ENCODE results near the gene PARP9. TPM values are rescaled to one million over a fixed set of nuclear protein-coding genes. Genes with fewer than 3 reads are reported as not detected.

Gene PARP9
- total and polyA plus RNA-seq, 2 donors (not counting 1 experiment from before 2014, with no cell fraction given): 19.6 to 31.2 TPM

DNA sequence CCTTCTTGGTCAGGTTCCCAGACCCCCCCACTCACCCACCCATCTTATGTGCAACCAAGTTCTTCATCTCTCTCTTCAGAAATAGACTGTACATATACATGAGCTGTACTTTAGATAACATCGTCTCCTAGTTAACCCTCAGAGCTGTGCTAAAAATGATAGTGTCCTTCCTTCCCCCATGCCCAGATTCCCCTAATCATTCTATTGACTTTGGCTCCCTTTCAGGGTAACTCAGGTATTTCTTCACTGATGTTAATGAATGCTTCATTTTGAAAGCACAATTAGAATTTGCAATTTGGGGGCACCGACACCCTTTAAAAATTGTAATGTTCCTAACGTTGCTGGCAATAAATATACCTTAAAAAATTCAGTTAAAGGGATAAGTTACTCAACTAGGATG lies 10.9 kb downstream of the PARP9 start:
- Histone ChIP-seq H3K36me3 (replicated peaks in 1 of 2; ENCODE audit: control extremely low read depth in 1 of 2, control insufficient read depth in 1 of 2, extremely low read depth in 1 of 2, insufficient read depth in 2 of 2, low read length in 1 of 2) (peaks cover 3 to 84% of the 10 kb centered on the region in 2 experiments), H3K27ac (ENCODE audit: low read length in 2 of 2) (no peak overlapping the region), H3K4me2 (replicated peaks; ENCODE audit: low read depth, low read length, poor library complexity, severe bottlenecking) (no peak overlapping the region), H3K79me2 (ENCODE audit: control insufficient read depth, insufficient read depth, low read length) (peaks cover 27% of the 10 kb centered on the region), H3K9me3 (ENCODE audit: control extremely low read depth in 1 of 3, control insufficient read depth in 2 of 3, insufficient read depth in 1 of 3, low read length in 2 of 3) (no peaks in the 10 kb centered on the region), H2AFZ (ENCODE audit: insufficient read depth, low read depth, low read length, poor library complexity, severe bottlenecking) (no peak overlapping the region), H3K4me3 (ENCODE audit: control extremely low read depth in 1 of 5, extremely low read depth in 1 of 5, insufficient read depth in 1 of 5, low read depth in 2 of 5, low read length in 4 of 5) (no peak overlapping the region), H3K9ac (ENCODE audit: low read length) (no peak overlapping the region), H4K20me1 (ENCODE audit: control insufficient read depth, insufficient read depth, low read length, poor library complexity, severe bottlenecking) (no peaks in the 10 kb centered on the region), H3K4me1 (ENCODE audit: control insufficient read depth in 2 of 2, insufficient read depth in 2 of 2, low read length in 2 of 2) (no peaks in the 10 kb centered on the region), H3K27me3 (replicated peaks in 1 of 4; ENCODE audit: control extremely low read depth in 1 of 4, control insufficient read depth in 3 of 4, insufficient read depth in 4 of 4, low read length in 3 of 4) (no peaks in the 10 kb centered on the region)
- Mint-ChIP-seq H3K27ac (no peak overlapping the region), H3K9me3 (ENCODE audit: insufficient read depth) (no peaks in the 10 kb centered on the region), H3K4me3 (no peak overlapping the region), H3K27me3 (no peaks in the 10 kb centered on the region), H3K4me1 (peaks cover 5% of the 10 kb centered on the region)
- no peak for DNase-seq
- CTCF ChIA-PET: no interaction called here
- WGBS (ENCODE audit: insufficient coverage): no CpG with 5 or more reads among the region's 3 CpGs
- intact Hi-C loops (cut with micrococcal nuclease): no loop called here
- ATAC-seq (ENCODE audit: low read depth): no peak
- POLR2A ChIA-PET: no interaction called here
- TF ChIP-seq EZH2 (IDR thresholded peaks at IDR 0.05; ENCODE audit: borderline replicate concordance, insufficient read depth, low read depth, low read length, poor library complexity, severe bottlenecking): no peak
- TF ChIP-seq, protein P1, sequence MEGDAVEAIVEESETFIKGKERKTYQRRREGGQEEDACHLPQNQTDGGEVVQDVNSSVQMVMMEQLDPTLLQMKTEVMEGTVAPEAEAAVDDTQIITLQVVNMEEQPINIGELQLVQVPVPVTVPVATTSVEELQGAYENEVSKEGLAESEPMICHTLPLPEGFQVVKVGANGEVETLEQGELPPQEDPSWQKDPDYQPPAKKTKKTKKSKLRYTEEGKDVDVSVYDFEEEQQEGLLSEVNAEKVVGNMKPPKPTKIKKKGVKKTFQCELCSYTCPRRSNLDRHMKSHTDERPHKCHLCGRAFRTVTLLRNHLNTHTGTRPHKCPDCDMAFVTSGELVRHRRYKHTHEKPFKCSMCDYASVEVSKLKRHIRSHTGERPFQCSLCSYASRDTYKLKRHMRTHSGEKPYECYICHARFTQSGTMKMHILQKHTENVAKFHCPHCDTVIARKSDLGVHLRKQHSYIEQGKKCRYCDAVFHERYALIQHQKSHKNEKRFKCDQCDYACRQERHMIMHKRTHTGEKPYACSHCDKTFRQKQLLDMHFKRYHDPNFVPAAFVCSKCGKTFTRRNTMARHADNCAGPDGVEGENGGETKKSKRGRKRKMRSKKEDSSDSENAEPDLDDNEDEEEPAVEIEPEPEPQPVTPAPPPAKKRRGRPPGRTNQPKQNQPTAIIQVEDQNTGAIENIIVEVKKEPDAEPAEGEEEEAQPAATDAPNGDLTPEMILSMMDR (IDR thresholded peaks at IDR 0.05): no peak

DNA sequence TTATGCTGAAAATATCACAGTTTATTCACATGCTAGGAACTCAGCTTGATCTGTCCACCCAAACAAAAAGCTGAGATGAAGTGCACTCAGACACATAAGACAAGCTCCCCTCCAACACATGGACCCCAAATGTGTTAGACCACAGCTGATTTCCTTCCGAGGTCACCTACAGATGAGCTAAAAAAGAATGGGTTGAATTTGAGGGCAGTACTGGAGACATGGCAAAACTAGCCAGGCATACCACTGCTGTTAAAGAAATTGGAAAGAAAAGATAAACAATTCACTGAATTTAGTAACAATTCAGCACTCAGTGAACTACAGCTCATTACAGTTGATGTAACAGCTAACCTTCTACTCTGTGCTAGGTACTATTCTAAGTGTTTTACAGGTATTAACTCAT lies 15.5 kb downstream of the PARP9 start:
- H2AFZ ChIP-seq (ENCODE audit: insufficient read depth, low read depth, low read length, poor library complexity, severe bottlenecking): no peak overlapping the region
- TF ChIP-seq, protein P1 (IDR thresholded peaks at IDR 0.05): no peak
- TF ChIP-seq EZH2 (IDR thresholded peaks at IDR 0.05; ENCODE audit: borderline replicate concordance, insufficient read depth, low read depth, low read length, poor library complexity, severe bottlenecking): no peak
- H3K36me3 ChIP-seq (replicated peaks in 1 of 2; ENCODE audit: control extremely low read depth in 1 of 2, control insufficient read depth in 1 of 2, extremely low read depth in 1 of 2, insufficient read depth in 2 of 2, low read length in 1 of 2): peaks cover 19 to 80% of the 10 kb centered on the region in 2 experiments
- no peak overlapping the region for H3K27ac Mint-ChIP-seq
- no peak overlapping the region for H3K27ac ChIP-seq (ENCODE audit: low read length in 2 of 2)
- ChIA-PET POLR2A (no interaction called here), CTCF (interaction anchor here (0.5 to 2.5 kb wide), 4 partner anchors 13 to 394 kb away, joined by 3 to 7 read pairs (median 3); no protein-coding TSS in a partner anchor)
- H3K4me3 Mint-ChIP-seq: no peak overlapping the region
- no peaks in the 10 kb centered on the region for H3K27me3 Mint-ChIP-seq
- no peaks in the 10 kb centered on the region for H3K27me3 ChIP-seq (replicated peaks in 1 of 4; ENCODE audit: control extremely low read depth in 1 of 4, control insufficient read depth in 3 of 4, insufficient read depth in 4 of 4, low read length in 3 of 4)
- peaks cover under 1% of the 10 kb centered on the region for H3K4me1 Mint-ChIP-seq
- no peak overlapping the region for H3K4me2 ChIP-seq (replicated peaks; ENCODE audit: low read depth, low read length, poor library complexity, severe bottlenecking)
- peaks cover under 1% of the 10 kb centered on the region for H3K79me2 ChIP-seq (ENCODE audit: control insufficient read depth, insufficient read depth, low read length)
- intact Hi-C loops (cut with micrococcal nuclease): no loop called here
- DNase-seq (no peak), ATAC-seq (ENCODE audit: low read depth) (no peak)
- WGBS (ENCODE audit: insufficient coverage): no CpG with 5 or more reads among the region's 1 CpG
- H3K9ac ChIP-seq (ENCODE audit: low read length): no peak overlapping the region
- H3K9me3 Mint-ChIP-seq (ENCODE audit: insufficient read depth): no peaks in the 10 kb centered on the region
- H4K20me1 ChIP-seq (ENCODE audit: control insufficient read depth, insufficient read depth, low read length, poor library complexity, severe bottlenecking): no peaks in the 10 kb centered on the region
- H3K4me3 ChIP-seq (ENCODE audit: control extremely low read depth in 1 of 5, extremely low read depth in 1 of 5, insufficient read depth in 1 of 5, low read depth in 2 of 5, low read length in 4 of 5): no peak overlapping the region
- H3K9me3 ChIP-seq (ENCODE audit: control extremely low read depth in 1 of 3, control insufficient read depth in 2 of 3, insufficient read depth in 1 of 3, low read length in 2 of 3): no peaks in the 10 kb centered on the region
- H3K4me1 ChIP-seq (ENCODE audit: control insufficient read depth in 2 of 2, insufficient read depth in 2 of 2, low read length in 2 of 2): no peaks in the 10 kb centered on the region

All from B cell (primary cell).